ENCODE data around the gene GRIK3.

DNA sequence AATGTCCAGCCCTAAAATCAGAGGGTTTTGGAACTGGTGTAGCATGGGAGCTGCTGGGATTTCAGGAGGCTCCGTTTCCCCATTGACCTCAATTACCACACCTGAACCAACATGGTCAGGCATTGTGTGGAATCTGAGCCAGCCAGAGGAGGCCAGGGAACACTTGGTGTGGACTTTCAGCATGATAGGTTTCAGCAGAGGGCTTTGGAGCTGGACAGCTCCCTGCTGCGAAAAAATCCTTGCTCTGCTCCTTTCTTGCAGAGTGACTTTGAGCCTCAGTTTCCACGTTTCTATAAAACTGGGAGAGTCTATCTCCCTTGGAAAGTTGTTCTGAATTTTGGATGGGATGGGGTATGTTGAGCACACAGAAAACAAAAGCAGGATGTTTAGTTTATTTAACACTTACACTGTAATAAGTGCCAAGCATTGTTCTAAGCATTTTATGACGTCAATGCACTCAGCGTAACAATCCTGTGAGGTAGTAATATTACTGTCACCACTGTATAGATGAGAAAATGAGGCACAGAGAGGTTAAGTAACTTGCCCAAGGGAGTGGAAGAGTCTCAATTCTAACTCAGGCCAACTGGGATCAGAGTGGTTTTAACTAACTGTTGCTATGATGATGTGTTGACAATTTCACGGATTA is 168.0 kb downstream of the GRIK3 start:
- TF ChIP-seq, protein P1, sequence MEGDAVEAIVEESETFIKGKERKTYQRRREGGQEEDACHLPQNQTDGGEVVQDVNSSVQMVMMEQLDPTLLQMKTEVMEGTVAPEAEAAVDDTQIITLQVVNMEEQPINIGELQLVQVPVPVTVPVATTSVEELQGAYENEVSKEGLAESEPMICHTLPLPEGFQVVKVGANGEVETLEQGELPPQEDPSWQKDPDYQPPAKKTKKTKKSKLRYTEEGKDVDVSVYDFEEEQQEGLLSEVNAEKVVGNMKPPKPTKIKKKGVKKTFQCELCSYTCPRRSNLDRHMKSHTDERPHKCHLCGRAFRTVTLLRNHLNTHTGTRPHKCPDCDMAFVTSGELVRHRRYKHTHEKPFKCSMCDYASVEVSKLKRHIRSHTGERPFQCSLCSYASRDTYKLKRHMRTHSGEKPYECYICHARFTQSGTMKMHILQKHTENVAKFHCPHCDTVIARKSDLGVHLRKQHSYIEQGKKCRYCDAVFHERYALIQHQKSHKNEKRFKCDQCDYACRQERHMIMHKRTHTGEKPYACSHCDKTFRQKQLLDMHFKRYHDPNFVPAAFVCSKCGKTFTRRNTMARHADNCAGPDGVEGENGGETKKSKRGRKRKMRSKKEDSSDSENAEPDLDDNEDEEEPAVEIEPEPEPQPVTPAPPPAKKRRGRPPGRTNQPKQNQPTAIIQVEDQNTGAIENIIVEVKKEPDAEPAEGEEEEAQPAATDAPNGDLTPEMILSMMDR (IDR thresholded peaks at IDR 0.05): no peak
- TF ChIP-seq POLR2AphosphoS5 (IDR thresholded peaks at IDR 0.05): no peak
- no peak for TF ChIP-seq POLR2A (IDR thresholded peaks at IDR 0.05)
- TF ChIP-seq EP300 (IDR thresholded peaks at IDR 0.05; ENCODE audit: low read depth): no peak
